NK-92 (cell line): Measurements from ENCODE around the gene RPGR.

Source experiments
- DNase-seq: peaks from one replicate; lab custom pipeline; 2025; ENCODE audit not compliant: unreplicated experiment; lab: John Stamatoyannopoulos, UW

Gene RPGR

DNA sequence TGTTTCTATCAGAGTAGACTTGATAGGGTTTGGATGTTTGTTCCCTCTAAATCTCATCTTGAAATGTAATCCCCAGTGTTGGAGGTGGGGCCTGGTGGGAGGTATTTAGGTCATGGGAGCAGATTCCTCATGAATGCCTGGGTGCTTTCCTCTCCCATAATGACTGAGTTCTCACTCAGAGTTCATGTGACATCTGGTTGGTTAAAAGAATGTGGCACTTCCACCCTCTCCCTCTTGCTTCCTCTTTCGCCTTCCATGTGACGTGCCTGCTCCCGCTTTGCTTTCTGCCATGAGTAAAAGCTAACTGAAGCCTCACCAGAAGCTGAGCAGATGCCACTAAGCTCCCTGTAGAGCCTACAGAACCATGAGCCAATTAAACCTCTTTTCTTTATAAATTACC lies 59.3 kb downstream of the RPGR start:
- DNase-seq = no peak

DNA sequence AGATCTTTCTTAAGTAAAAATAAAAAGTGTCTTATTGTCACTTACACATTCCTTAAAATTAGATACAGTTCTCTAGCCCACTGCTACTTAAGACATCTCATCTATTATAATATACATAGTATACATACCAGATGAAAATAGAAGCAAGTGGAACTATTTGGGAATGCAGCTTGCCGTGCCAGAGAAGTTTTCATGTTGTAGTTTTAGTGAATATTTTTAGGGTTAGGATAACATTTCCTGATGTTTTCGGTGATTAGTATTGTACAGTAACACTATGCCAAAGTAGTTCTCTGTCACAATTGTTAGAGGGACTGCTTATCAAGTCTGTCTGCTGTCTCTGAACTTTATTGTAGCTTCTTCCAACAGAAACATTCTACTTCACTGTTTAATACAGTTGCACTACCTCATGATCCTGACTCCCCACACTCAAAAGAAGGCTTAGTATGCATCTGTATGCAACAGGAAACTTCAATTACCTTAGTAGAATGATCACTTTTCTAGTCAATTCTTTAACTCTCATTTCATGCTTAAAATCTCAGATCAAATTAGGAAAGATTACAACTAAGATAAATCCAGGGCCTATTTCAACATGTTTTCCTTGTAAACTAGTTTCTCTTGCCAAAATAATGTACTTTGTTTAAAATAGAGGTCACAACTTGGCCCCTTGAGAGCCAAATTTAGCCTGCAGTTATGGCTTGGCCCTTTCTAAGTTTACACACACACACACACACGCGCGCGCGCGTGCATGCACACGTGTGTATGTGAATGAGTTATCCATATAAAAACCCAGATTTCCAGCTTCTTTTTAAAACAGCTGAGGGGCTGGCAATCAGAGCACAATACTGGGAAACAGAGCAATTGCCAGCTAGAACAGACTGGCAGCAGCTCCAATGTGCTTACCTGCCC lies 64.3 kb downstream of the RPGR start:
- DNase-seq = no peak

DNA sequence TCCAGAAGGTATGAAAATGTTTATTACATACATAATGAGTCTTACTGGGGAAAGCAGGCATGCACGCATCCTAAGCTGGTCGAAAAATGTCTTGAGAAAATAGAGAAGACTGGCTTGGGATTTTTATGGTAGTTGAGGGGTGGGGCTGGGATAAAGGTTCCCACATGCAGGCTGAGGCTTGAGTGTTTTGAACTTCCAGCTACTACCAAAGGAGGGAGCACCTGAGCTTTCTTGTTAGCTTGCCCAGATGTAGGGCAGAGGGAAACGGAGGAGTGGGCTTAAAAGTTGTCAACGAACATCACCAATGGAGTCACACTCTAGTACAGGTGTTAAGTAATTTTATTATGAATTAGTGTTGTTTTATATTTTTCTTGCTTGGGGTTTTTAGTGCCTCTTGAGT lies 67.1 kb downstream of the RPGR start:
- DNase-seq = no peak

GRCh38 chrX:38256019-38256418 lies 71.3 kb downstream of the RPGR start:
- no peak for DNase-seq

DNA sequence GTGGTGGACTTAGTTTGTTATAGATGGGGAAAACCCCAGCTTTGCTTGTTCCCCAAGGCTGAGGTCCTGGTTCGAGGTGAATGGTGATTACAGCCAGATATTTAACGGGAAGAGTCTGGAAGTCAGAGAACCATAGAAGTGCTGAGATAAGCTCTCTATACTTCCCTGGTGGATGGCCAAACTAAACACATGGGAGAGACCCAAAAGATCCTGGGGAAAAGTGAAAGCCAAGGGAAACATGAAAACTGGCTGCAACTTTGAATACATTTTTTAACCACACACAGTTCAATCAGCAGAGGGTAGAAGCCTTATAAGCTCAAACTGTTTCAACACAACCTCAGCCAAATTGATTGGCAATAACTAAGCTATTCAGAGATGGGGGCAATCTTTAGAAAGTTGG lies 77.3 kb downstream of the RPGR start:
- DNase-seq = no peak

DNA sequence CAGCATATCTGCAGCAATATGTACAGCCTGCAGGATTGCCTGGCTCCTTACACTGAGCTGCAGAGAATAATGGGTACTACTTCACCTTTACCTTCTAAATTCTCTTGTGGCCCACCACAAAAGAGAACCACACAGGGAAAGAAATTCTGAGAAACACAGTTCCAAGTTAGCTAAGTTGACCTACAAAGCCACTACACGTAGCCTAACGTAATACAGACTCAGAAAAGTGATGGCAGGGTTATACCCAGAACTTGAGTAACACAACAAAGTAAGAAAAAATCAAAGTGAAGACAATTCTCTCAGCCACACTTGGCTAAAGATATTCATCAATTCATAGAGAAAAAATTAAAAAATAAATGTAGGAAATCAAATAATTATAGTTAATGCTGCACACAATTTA lies 80.3 kb downstream of the RPGR start:
- no peak for DNase-seq

GRCh38 chrX:38240541-38240940 lies 86.8 kb downstream of the RPGR start:
- no peak for DNase-seq

DNA sequence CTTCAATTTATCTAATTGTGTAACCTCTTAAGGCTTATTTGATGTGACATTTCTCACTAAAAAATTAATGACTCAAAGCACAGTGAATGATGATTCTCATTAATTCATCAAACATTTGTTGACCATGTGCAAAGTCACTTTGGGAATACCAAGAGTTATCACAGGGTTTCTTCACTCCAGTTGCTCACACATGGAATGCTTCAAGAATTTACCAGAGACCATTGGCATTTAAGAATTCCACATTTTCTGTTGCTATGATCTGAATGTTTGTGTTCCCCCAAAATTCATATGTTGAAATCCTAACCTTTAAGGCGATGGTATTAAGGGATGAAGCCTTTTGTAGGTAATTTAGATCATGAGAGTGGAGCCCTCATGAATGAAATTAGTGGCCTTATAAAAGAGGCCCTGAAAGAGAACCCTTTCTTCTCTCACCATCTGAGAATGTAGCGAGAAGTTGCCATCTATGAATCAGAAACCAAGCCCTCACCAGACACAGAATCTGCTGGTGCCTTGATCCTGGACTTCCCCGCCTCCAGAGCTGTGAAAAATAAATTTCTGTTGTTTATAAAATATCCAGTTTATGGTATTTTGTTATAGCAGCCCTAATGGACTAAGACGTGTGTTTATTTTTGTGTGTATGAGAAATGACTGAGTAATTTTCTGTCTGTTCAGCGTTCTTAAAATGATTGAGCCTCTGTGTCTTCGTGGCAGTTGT lies 90.3 kb downstream of the RPGR start:
- DNase-seq = no peak

DNA sequence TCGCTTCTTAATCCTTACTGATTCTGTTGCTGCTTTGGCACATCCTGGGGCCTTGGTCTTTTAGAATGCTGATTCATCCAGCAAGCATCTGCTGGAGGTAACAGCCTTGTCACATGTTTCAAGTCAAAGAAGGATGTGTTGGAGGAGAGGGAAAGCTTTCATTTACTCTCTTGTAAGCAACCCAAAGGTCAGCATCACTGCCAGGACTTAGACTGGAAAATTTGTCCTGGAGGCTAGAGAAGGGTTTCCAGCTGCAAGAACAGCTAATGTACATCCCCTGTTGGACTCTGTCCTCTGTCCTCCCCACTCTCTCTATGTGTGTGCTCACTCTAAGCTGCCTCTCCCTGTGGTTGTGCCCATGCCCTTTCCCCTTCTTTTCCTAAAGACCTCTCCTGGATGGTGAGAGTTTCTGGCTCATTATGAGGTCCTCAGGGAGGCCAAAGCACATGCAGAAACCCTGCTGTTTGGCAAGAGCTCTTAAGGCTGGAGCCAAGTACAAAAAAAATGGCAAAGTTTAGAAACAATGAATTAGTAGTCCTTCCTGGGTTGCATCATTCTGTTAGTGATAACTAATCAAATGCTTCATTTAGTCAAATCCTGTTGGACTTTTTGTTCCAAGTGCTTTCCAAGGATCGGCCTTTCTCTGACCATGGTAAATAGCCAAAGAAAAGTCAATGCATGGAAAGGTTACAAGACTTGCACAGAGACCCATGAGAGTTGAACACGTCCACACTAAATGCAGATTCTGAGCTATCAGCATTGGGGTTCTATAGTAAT lies 93.2 kb downstream of the RPGR start:
- DNase-seq = no peak

DNA sequence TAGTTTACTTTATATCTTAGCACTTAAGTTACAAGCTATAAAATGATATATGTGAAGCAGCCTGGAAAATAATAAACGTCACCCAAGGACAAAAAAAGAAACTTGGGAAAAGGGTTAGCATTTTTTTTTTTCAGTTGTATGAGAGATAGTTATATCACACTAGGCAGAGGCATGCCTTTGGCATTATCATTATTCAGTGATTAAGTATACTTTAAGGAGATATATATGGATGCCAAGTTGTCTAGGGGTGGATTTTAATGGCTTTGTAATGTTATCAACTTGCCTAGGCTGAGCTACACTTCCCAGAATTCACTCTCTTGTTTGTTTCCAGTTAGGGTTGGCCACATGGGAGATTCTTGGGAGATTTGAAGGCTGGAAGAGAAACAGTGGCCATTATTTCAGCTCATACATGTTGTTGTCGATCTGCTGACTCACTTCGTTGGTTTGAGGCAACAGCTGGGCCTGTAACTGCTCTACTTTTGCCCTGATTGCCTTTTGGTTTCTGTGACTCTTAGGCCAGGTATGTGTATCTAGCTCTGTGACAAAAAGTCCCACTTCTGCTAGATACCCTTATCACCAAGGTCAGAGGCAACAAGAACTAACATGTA lies 95.1 kb downstream of the RPGR start:
- no peak for DNase-seq

DNA sequence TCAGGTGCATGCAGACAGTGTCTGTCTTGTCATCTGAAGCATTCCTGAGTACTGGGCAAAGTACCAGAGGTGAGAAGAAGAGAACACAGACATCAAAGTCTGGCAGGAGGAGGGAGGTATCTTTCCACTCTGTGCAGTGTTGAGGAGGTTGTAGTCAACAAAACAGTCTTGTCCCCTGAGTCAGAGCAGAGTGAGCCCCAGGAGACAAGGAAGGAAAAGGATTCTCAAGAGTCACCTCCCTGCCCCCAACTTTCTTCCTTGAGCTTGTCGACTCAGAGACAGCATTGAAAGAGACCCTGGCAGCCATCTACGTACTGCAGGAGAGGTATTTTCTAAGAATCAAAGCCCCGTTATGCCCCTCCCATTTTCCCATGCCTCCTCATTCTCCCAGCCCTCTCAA lies 102.2 kb downstream of the RPGR start:
- no peak for DNase-seq

GRCh38 chrX:38224160-38224559 lies 103.1 kb downstream of the RPGR start:
- no peak for DNase-seq

- no peak for DNase-seq
Observed at GRCh38 chrX:38221391-38221929, 105.8 kb downstream of the RPGR start.

DNA sequence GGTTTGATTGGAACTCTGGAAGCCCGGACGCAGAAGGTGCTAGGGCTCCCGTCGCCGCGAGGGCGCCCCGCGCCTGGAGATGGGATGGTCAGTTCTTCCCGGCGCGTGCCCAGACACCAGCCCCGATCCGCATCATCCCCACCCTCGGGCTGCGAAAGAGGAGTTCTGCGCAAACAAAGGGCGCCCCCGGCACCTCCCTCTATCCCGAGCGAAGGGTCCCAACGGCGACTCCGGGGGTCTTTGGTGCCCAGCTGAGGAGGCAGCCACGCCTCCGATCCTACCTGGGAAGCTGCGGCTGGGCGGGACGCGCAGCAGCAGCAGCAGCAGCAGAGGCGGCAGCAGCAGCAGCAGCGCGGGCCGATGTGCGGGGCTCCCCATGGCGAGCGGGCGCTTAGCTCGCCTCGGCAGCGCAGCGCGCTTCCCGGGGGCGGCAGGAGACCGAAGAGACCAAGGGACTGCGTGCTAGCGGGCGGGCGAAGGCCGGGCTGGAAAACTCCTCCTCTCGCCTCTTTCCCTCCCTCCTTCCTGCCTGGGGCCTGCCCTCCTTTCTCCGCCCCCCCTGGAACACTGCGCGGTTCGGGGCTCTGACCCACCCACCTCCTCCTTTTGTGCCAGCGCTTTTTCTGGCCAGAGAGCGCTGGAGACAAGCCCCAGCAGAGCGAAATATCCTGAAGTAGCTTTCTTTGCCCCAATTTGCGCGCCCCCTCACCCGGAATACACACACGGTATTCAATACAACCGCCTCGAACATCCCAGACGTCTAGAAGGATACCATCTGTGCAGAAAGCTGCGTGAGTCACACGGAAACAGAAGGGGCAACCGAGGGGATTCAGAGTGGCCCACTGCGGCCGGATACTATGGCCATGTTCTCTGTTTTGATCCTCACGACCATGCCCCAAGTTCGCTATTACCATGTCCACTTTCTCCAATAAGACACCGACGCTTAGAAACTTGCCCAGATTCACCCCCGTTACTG lies 106.6 kb downstream of the RPGR start, which contains the start of gene SRPX:
SRPX (minus strand) TSS at position 457 of the 976 bp plus-strand sequence; CDS start at position 378, 79 bp downstream.
- no peak for DNase-seq

DNA sequence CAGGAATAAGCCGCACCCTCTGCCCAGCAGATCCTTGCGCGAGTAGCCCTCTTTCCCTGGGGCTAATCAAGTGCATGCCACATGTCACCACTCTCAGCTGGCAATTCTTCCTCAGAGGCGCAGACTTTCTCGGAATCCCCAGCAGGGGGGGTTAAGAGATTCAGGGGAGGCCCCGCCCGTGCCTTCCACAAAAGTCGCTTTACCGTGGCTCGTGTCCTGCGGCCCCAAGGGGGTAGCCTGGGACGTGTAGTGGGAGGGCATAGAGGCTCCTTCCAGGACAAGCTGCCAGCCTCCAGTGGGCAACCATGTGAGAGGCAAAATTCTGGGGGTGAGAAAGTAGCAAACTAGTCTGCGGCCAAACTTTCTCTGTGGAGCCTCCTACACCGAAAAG lies 107.3 kb downstream of the RPGR start:
- DNase-seq = no peak
